Measurements from ENCODE around the gene FBXW9.
"Not testable (repeated sequence)": the region's sequence is repeated elsewhere in the genome, so short reads cannot be mapped to it uniquely, and the experiment has no call there.

Gene FBXW9

DNA sequence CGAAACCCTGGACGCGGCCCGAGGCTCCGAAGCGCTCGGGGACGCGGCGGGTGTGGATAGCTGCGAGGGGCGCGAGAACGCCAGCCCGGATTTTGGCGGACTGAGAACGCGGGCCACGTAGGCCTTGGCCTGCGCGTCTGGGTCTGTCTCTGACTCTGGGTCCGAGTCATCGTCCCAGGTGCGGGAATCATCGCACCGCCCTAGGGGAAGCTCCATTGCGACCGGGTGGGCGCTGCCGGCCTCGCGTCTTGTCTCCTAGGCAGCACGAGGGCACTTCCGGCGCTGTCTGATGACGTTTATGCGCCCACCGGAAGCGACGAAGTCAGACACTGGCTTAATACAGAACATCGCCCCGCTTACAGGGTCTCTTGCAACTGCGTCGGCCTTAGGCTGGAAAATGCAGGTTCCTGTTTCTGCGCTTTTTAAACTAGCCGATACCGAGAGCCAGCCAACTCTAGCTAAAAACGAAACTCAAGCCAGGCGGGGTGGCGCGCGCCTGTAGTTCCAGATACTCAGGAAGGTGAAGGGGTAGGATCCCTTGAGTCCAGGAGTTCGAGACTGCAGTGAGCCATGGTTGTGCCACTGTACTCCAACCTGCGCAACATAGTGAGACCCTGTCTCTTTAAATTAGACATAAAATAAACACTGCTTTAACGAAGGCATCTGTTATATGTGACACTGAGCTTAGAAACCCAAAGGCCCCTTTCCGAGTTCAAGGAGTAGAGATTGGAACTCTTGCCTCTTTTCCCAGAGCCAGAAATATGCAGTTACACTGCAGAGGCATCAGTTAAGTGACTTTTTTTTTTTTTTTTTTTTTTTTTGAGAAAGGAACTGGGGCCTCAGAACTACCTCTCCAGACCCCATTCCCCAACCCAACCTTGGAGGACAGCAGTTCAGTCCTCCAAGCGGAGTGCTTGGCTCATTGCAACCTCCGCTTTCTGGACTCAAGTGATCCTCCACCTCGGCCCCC is at the start of gene FBXW9:
Gene FBXW9, minus strand, starts transcription at position 266 of the 970 bp plus-strand sequence. Its CDS starts 50 bp downstream, at position 216.
- DNase-seq (ENCODE audit: low read depth), result peak; percentile 95

DNA sequence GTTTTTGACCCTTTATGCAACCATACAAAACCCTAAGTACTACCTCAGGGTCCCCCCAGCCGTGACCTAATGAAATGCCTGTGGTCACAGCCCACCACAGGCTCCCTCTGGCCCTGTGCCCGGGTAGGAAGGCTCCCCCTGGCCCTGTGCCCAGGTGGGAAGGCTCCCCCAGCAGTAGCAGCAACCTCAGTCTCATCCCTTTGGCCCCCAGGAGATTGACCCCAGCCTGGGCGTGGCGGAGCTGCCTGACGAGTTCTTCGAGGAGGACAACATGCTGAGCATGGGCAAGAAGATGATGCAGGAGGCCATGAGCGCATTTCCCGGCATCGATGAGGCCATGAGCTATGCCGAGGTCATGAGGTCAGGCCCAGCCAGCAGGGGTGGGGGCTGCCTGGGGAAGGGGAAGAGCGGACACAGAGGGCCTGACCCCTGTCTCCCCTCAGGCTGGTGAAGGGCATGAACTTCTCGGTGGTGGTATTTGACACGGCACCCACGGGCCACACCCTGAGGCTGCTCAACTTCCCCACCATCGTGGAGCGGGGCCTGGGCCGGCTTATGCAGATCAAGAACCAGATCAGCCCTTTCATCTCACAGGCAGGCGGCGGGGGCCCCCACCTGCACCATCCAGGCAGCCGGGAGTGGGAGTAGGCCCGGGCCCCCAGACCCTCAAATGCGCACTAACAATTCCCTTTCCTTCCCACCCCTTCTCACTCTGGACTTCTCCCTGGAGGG is 48.9 kb upstream of the FBXW9 start:
- no peak for DNase-seq (ENCODE audit: low read depth)

DNA sequence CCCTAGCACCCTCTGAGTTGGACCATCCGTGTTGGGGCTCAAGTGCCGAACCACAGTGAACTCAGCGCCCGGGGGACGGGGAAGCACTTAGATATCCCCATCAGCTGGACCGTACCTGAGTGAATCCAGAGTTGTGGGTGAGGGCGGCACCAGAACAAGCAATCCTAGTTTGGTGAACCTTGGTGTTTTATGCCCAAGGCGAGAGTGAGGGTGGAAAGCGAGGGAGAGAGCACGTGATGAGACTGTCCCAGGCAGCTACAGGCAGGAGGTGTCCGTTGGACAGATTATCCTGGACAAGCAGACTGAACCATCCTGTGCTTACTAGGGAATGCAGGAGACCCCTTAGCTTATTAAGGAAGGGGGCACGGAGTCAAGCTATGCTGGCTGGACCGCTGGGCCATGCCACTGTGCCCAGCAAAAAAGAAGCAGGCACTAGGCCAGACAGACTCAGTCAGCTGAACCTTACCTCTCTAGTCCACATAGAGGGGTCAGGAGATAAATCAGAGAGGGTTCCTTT is 41.5 kb upstream of the FBXW9 start:
- DNase-seq (ENCODE audit: low read depth), result no peak

DNA sequence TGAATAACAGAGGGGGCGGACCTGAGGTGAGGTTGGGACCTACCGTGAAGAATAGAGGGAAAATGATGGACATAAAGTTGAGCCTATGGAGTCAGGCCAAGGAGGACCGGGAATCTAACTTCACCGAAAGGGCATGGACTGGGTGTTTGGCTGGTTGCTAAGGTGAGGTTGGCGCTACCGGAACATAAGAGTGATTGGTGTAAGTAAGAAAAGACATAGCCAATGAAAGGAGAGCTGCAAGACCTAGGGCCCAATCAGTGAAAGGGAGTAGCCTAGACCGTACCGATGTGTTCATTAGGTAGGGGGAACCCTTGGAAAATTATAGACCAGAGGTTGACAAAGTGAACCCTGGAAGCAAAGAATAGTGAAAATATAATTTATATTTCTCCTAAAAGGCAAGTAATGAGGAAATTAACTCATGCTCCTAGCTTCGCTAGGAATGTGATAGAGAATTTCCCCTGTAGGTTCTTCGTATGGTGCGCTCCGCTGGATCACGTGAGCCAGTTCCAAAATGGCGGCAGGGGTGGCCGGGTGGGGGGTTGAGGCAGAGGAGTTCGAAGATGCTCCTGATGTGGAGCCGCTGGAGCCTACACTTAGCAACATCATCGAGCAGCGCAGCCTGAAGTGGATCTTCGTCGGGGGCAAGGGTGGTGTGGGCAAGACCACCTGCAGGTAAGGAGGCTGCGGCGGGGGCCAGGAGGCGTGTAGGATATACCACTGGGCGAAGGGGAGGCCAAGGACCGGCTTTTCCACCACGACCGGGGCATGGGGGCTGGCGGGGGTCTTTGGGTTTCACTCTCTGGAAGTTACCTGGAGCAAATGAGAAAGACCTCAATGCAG is 40.8 kb upstream of the FBXW9 start, which contains the start of gene GET3:
Gene GET3, plus strand, starts transcription at position 503 of the 840 bp plus-strand sequence. Its CDS starts 9 bp downstream, at position 512.
- DNase-seq (ENCODE audit: low read depth), result peak; percentile 66

DNA sequence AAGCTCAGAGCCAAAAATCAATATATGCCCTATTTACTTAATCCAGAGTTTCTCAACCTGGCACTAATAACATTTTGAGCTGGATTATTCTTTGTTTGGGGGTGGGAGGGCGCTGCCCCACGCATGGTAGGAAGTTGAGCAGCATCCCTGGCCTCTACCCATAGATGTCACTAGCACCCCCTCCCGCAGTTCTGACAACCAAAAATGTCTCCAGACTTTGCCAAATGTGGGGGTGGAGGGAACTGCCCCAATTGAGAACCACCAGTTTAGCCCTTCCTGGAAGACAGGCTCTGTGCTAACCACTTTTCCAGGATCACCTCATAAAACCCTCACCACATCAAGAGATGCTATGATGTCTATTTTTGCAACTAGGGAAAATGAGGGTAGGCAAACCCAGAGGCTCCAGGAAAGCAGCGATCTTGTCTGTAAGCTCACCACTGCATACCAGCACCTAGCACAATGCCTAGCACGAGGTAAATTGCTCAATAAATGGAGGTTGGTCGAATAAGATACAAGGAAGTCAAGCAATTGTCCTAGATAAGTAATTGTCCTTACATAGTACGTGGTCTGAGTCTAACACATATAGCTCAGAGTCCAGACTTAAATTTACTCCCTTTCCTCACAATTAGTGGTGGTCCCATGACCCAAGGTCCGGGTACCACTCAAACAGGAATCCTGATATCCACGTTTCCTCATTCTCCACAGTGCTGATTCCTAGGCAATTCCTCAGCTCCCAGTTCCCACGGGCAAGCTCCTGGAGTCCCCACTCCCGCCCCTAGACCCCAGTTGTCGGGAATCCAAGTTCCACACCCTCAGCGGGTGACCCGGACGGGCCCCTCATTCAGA is 37.2 kb upstream of the FBXW9 start:
- DNase-seq (ENCODE audit: low read depth), result peak; percentile 28

DNA sequence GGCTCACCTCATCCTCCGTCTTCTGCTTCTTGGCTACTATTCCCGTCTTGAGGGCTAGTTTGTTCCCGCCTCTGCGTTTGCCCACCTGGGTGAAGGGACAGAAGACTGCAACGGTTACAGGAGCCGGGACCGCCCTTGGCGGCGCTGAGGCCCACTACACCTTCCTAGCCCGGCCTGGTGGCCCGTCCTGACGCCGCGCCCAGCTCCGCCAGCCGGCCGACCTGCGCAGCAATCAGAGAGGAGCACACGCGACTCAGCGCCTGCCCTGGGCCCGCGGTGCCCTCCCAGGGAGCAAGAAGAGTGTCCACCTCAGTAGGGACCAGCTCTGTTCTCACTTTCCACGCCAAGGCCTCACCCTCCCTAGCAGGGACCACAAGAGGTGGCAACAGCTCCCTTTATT is 34.9 kb upstream of the FBXW9 start:
- DNase-seq (ENCODE audit: low read depth), result no peak

DNA sequence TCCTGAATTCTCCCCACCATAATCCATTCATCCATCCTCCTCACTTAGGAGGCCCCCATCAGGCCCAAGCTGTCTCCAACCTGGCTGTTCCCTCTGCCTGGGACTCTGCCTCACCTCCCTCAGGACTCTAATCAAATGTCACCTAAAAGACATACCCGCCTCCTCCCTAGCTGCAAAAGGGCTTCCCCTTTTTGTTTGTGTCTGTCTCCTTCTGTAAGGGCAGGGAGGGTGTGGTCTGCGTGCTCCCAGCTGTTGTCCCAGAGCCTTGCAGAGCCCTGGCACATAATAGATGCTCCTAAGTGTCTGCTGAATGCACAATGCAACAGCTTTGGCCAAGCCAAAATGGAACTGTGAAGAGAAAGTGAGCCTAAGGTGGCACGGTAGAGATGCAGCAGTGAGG is 33.6 kb upstream of the FBXW9 start:
- no peak for DNase-seq (ENCODE audit: low read depth)

DNA sequence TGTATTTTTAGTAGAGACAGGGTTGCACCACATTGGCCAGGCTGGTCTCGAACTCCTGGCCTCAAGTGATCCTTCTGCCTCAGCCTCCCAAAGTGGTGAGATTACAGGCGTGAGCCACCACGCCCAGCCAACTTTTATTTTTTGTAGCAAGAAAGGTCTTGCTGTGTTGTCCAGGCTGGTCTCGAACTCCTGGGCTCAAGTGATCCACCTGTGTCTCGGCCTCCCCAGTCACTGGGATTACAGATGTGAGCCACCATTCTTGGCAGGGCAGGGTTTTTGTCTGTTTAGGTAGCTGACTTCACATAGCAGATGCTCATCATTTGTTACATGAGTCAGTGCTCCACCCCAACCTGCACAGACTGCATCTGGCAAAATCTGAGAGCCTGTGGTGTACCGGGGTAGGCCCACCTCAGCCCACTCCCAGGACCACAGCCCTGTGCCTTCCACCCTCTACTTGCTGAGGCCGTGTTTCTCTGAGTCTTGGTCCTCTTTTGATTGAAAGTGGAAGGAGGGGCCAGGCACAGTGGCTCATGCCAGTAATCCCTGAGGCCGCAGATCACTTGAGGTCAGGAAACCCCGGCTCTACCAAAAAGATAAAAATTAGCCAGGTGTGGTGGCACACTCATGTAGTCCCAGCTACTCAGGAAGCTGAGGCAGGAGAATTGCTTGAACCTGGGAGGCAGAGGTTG is 31.5 kb upstream of the FBXW9 start:
- no peak for DNase-seq (ENCODE audit: low read depth)

DNA sequence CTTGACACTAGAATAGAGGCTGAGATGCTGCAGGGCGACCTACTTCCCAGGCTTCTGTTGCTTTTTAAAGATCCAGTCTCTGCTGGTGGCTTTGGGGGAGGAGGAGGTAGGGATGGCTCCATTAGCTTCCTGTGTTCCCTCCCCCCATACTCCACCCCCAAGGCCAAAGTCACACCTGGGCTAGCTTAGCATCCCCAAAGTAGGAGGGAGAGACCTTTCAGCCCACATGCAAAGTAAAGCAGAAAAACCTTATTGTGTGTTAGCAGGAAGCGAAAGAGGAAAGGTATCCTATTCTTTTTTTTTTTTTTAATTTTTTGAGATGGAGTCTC is 30.5 kb upstream of the FBXW9 start:
- no peak for DNase-seq (ENCODE audit: low read depth)

DNA sequence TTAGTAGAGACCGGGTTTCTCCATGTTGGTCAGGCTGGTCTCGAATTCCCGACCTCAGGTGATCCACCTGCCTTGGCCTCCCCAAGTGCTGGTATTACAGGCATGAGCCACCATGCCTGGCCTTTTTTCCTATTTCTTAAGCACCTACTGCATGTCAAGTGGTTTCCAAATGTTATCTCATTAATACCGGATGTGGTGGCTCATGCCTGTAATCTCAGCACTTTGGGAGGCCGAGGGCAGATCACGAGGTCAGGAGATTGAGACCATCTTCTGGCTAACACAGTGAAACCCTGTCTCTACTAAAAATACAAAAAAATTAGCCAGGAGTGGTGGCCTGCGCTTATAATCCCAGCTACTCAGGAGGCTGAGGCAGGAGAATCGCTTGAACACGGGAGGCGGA is 29.2 kb upstream of the FBXW9 start:
- DNase-seq (ENCODE audit: low read depth), result not testable (repeated sequence)

DNA sequence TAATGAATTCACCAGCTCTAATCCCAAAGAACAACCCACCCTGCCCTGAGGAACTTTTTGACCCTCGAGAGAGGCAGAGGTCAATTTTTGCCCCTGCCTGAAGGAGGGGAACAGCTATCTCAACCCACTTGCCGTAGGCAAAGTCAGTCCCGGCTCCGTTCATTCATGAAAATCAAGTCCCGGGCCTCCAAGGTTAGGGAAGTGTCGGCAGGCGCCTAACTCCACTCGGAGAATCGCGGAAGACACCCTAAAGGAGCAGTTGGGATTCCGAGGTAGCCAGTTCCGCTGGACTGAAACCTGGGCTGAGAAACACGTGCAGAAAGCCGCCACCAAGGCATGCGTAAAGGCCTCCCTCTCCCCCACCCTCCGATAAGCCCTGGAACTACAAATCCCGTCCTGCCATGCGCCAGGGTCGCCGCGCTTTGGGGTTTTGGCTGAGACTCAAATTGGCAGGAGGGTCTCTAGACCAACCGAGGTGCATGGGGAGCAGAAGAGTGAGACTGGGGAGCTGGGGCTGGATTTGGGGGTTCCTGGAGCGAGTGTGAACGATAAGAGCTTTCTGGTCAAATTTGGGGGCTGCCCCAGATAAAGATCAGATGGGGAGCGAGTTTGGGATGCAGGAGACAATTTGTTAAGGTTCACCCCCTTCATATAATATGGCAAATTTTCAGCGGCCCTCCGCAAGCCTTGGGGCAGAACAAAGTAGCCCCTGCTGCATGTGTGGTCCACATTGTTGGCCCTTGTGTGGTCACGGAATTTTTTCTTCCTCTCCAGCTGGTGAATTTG is 27.4 kb upstream of the FBXW9 start, which contains the start of gene TNPO2:
Gene TNPO2, minus strand, starts transcription at position 292 of the 786 bp plus-strand sequence. CDS start 2,955 bp downstream, outside the sequence.
- DNase-seq (ENCODE audit: low read depth), result peak; percentile 44

DNA sequence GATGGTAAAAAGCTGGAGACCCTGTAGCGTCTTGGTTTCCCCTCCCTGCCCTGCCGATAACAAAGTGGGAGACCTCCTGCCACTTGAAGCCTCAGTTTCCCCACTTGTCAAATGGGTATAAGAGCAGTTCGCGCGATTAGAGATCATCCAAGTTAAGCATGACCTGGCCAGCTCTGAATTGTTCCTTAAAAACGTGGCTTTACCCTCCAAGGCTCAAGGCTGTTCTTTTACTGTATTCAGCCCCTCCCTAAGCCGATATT is 26.9 kb upstream of the FBXW9 start:
- no peak for DNase-seq (ENCODE audit: low read depth)

DNA sequence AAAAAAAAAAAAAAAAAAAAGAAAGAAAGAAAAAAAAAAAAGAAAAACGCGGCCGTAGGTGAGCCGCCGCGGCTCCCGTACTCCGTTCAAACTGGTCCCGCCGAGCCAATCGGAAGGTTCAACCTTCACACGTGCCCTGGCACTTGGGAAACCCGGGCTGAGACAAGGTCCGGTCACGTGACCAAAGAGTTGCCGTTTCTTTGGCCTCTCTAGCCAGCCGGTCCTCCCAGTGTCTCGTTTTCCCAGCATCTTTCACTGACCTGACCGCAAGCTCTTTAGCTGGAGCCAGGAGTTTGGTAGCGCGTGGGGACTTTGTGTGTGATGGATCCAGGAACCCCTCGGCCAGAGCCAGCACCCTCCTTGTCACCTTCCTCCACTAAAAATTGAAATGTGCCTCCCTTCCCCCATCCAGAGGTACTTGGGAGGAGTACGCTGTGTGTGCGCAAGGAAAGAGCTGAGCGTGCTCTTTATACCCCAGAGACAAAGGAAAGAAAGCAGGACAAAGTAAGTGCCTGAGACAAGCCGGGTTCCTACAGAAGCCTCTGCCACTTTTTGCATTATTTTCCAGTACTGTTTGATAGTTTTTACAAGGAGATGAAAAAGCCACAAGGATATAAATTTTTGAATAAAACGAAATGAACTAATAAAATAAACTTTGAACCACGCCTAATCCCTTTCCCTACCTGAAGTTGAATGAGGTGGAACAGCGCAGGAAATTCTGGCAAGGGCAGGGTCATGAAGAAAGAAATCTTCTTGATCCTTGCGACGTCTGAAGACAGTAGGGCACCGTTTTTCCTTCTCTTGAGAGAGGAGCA is 26.3 kb upstream of the FBXW9 start:
- peak; percentile 88 for DNase-seq (ENCODE audit: low read depth)

DNA sequence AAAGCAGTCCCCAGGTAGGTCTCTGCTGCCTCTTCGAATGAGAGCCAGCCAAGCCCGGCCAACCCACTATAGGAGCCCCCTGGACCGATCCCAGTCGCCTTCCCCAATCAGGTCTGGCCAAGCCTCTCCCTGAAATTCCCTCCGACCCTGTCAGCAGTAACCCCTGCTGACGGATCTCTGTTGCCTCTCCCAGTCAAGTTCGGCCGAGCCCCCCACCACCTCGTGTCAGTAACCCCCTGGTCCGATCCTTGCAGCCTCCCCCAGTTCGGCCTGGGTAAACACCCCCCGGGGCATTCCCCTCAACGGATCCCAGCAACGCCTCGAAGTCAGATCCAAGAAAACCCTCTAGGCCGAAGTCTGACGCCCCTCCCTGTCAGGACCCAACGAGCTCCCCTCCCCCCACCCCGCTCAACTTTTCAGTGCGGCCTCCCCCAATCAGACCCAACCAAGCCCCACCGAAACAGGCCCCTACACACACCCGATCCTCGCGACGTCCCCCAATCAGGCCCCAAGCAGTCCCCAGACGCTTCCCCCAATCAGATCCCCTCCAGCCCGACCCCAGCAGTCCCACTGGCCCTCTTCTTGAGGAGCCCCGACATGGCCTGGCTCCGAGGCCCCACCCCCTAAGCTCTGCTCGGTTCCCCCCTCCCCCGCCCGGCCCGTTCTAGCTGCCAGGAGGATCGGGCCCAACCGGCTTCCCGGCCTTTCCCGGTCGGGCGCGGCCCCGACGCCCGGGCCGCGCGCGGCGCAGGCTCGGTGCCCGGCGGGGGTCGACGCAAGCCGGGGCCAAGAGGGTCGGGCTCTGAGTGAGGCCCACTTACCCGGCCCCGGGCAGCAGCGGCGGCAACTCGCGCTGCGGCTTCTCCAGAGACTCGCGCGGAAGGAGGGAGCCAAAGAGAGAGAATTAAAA is 25.5 kb upstream of the FBXW9 start:
- peak; percentile 30 for DNase-seq (ENCODE audit: low read depth)

DNA sequence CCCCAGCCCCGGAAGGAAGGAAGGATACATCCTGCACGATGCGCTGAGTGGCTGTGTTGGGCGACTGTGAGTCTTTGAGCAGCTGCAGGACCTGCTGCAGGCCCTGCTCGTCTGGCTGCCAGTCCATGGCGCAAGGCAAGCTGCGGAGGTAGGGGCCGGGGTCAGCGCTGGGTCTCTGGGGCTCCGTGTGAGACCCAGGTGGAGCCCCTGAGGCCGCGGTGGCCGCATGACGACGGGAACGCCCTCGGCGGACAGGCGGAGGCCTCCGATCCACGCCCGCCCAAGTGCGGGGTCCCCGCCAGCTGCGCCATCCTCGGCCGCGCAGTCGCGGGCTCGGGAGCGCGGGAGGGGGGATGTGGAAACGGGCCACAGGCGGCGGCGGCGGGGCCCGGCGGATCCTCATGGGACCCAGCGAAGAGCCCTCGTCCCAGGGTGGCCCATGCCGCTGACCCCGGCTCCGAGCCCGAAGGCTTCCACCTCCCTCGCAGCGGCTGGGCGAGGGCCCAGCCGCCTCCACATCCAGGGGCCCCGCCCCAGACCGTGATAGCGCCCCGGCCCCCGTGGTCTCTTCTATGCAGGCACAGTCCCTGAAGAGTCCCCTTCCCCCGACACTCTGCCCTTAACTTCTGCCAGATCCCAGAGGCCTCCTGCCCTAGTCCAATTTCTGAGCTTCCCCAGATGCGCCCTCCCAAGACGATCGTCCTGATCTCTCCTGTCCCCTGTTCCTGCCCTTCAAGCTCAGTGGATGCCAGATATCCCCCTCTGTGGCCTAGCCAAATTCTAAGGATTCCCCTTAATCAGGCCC is 24.6 kb upstream of the FBXW9 start:
- no peak for DNase-seq (ENCODE audit: low read depth)

DNA sequence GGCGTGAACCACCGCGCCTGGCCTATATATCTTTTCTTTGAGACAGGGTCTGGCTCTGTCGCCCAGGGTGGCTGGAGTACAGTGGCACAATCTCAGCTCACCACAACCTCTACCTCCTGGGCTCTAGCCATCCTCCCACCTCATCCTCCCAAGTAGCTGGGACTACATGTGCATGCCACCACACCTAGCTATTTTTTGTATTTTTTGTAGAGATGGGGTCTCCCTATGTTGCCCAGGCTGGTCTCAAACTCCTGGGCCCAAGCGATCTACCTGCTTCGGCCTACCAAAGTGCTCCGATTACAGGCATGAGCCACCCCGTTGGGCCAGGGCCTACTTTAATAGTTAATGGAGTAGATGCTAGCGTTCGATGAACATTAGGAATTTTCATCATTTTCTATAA is 23.9 kb upstream of the FBXW9 start:
- no peak for DNase-seq (ENCODE audit: low read depth)

DNA sequence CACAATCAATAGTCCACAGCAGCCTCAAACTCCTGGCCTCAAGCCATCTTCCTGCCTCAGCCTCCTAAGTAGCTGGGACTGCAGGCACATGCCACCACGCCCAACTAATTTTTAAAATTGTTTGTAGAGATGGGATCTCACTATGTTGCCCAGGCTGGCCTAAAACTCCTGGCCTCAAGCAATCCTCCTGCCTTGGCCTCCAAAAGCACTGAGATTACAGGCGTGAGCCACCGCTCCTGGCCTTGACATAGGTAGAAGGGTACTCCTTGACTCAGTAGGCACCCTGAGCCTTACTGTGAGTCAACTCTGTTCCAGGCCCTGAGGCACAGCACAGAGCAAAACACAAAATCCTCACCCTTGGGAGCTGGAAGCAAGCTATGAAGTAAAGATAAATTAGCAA is 19.5 kb upstream of the FBXW9 start:
- DNase-seq (ENCODE audit: low read depth), result no peak
